Right lobe of liver (tissue), 6 donors: ENCODE results near the gene PIK3R3. TPM values are rescaled to one million over a fixed set of nuclear protein-coding genes. Genes with fewer than 3 reads are reported as not detected.

ENCODE experiments used
- ATAC-seq, 4 donors: fragments of 200-7000 bp; cut with Tn5 transposase; one replicate each; pipeline ENCODE4 v1.9.1; 2020; ENCODE audit warnings: mild to moderate bottlenecking in 4 of 4, moderate library complexity in 4 of 4
- DNase-seq, 3 donors: peaks; one replicate each; pipeline ENCODE4 v3.0.0-alpha.2; 2020
- H3K27ac ChIP-seq, 3 donors: fragments of 200-600 bp; one replicate each; pipeline ENCODE4 v1.8.0; 2022
- H3K27me3 ChIP-seq, 2 donors: fragments of 200-600 bp; one replicate each; pipeline ENCODE4 v1.8.0; 2022
- H3K36me3 ChIP-seq, 4 donors: fragments of 200-600 bp; sonication (generic) in 1 of 4; one replicate each; pipeline versions ENCODE4 v1.5.1 to v1.8.0; 2017 to 2022; ENCODE audit warnings: control low read depth in 1 of 4
- H3K4me1 ChIP-seq, 4 donors: fragments of 200-600 bp; sonication (generic) in 1 of 4; one replicate each; pipeline versions ENCODE4 v1.5.1 to v1.8.0; 2017 to 2022; ENCODE audit warnings: control low read depth in 1 of 4
- H3K4me3 ChIP-seq, 3 donors: fragments of 200-600 bp; one replicate each; pipeline ENCODE4 v1.8.0; 2022
- H3K9me3 ChIP-seq, 4 donors: fragments of 200-600 bp; sonication (generic) in 1 of 4; one replicate each; pipeline versions ENCODE4 v1.5.1 to v1.8.0; 2017 to 2022; ENCODE audit warnings: control low read depth in 1 of 4
- CTCF ChIP-seq, 4 donors: fragments of 200-600 bp in 3 of 4; fragments of 450-650 bp in 1 of 4; IDR thresholded peaks; one replicate each; pipeline versions ENCODE4 v1.5.1 to v1.8.0; 2016 to 2022; ENCODE audit warnings: antibody characterized with exemption in 4 of 4, mild to moderate bottlenecking in 2 of 4
- POLR2A ChIP-seq: fragments of 450-650 bp; IDR thresholded peaks from one replicate; pipeline ENCODE4 v1.6.1; 2017; ENCODE audit warnings: antibody characterized with exemption, mild to moderate bottlenecking
- WGBS: methylation state at CpG from one replicate; pipeline ENCODE4 v1.1.6; 2018; ENCODE audit warnings: low coverage, low lambda C conversion rate; ENCODE audit not compliant: insufficient coverage; ENCODE audit errors: missing lambda C conversion rate; 5-methylcytosine and 5-hydroxymethylcytosine counted together
- intact Hi-C, 2 donors: fragments of 100-400 bp; cut with DNase I; formaldehyde crosslinking; loops; one replicate each; pipeline versions ENCODE4 v1.11.2 to v1.14.1; 2022
- total RNA-seq, 6 experiments: library from RNA; depleted of rRNA in 2 of 6; stranded (reverse); fragments of >200 nt in 2 of 6; fragmentation: NEBNext Ultra II Directional in 3 of 6; extraction: Animal tissue kit (Norgen Biotek cat#: 25700) in 3 of 6; gene quantifications; one replicate each; pipeline versions ENCODE4 v1.1.0 to v1.2.4, GENCODE V29; 2016 to 2023
- donor health status: DM: no; HTN: yes; CAD: no.
- donor health status: DM: no; HTN: no; CAD: no.
- donor health status: DM: no; HTN: no; CAD: no.
- donor health status: DM: no; HTN: yes; CAD: no.
- donor health status: DM: no; HTN: yes; CAD: no.

The PIK3R3 gene
- total RNA-seq, 6 experiments from 2014 or later: 2.0 to 4.3 (median 2.8) TPM

- peaks cover 0 to 17% (median 5%) of the 10 kb centered on the region in 4 donors for H3K36me3 ChIP-seq
- H3K9me3 ChIP-seq: no peaks in the 10 kb centered on the region
- TF ChIP-seq CTCF (IDR thresholded peaks at IDR 0.05): no peak
- no peak for TF ChIP-seq POLR2A
- intact Hi-C loops: no loop called here
- no peaks in the 10 kb centered on the region for H3K27me3 ChIP-seq
- H3K4me3 ChIP-seq: no peak overlapping the region
- H3K27ac ChIP-seq: no peak overlapping the region
- no peak for ATAC-seq
- DNase-seq: no peak
- no peaks in the 10 kb centered on the region for H3K4me1 ChIP-seq
- 75% methylated on average over 1 of the region's 3 CpGs for WGBS
Measured at GRCh38 chr1:46013581-46013980, 118.8 kb downstream of the PIK3R3 start.

GRCh38 chr1:46012236-46012635, 120.2 kb downstream of the PIK3R3 start:
- DNase-seq (no peak), ATAC-seq (no peak)
- H3K27ac ChIP-seq: no peak overlapping the region
- H3K9me3 ChIP-seq: no peaks in the 10 kb centered on the region
- H3K36me3 ChIP-seq: peaks cover 0 to 31% (median 9%) of the 10 kb centered on the region in 4 donors
- H3K27me3 ChIP-seq: no peaks in the 10 kb centered on the region
- H3K4me3 ChIP-seq: no peak overlapping the region
- H3K4me1 ChIP-seq: no peaks in the 10 kb centered on the region
- 100% methylated on average over 1 of the region's 1 CpG for WGBS
- TF ChIP-seq POLR2A (no peak), CTCF (IDR thresholded peaks at IDR 0.05) (no peak)
- intact Hi-C loops: no loop called here

- ATAC-seq: no peak
- TF ChIP-seq POLR2A (no peak), CTCF (IDR thresholded peaks at IDR 0.05) (no peak)
- Histone ChIP-seq H3K36me3 (peaks cover 0 to 36% (median 13%) of the 10 kb centered on the region in 4 donors), H3K27ac (no peak overlapping the region), H3K4me3 (no peak overlapping the region), H3K27me3 (no peaks in the 10 kb centered on the region), H3K9me3 (no peaks in the 10 kb centered on the region), H3K4me1 (no peaks in the 10 kb centered on the region)
- 92% methylated on average over 5 of the region's 7 CpGs for WGBS
- intact Hi-C loops: no loop called here
- DNase-seq: no peak
Measured at GRCh38 chr1:46011121-46011695, 121.2 kb downstream of the PIK3R3 start.

GRCh38 chr1:46010611-46011010, 121.8 kb downstream of the PIK3R3 start:
- WGBS: 96% methylated on average over 4 of the region's 6 CpGs
- no peak overlapping the region for H3K4me3 ChIP-seq
- no peaks in the 10 kb centered on the region for H3K27me3 ChIP-seq
- peaks cover 0 to under 1% (median 0%) of the 10 kb centered on the region in 4 donors for H3K4me1 ChIP-seq
- intact Hi-C loops: no loop called here
- TF ChIP-seq CTCF (IDR thresholded peaks at IDR 0.05): no peak
- DNase-seq (no peak), ATAC-seq (no peak)
- peaks cover 0 to 36% (median 13%) of the 10 kb centered on the region in 4 donors for H3K36me3 ChIP-seq
- no peaks in the 10 kb centered on the region for H3K9me3 ChIP-seq
- no peak overlapping the region for H3K27ac ChIP-seq

- Histone ChIP-seq H3K27me3 (no peaks in the 10 kb centered on the region), H3K4me3 (no peak overlapping the region), H3K9me3 (no peaks in the 10 kb centered on the region), H3K27ac (no peak overlapping the region), H3K36me3 (peaks cover 0 to 36% (median 12%) of the 10 kb centered on the region in 4 donors), H3K4me1 (peaks cover 0 to 21% (median 0%) of the 10 kb centered on the region in 4 donors)
- DNase-seq: no peak
- no peak for ATAC-seq
- intact Hi-C loops: no loop called here
- TF ChIP-seq CTCF (IDR thresholded peaks at IDR 0.05) (no peak), POLR2A (no peak)
Measured at GRCh38 chr1:46008585-46008984, 123.8 kb downstream of the PIK3R3 start.
